GM10248 (cell line): ENCODE measurements around the gene CYP4F8.
A peak's percentile ranks its signal among the peaks of the same experiment; 100 is the strongest.
"Not testable (repeated sequence)": the region's sequence is repeated elsewhere in the genome, so short reads cannot be mapped to it uniquely, and the experiment has no call there.

Experiments
- CTCF ChIA-PET: fragments of 300-600 bp; sonication (Branson Sonifier 250); formaldehyde crosslinking; extraction: SDS; loops from one replicate; lab custom pipeline; 2021; ENCODE audit warnings: antibody characterized with exemption; lab: Yijun Ruan, JAX
- POLR2A ChIA-PET: fragments of 350-650 bp; sonication (Branson Sonifier 250); formaldehyde crosslinking; extraction: SDS; loops from one replicate; lab custom pipeline; 2020; ENCODE audit warnings: antibody characterized with exemption; lab: Yijun Ruan, JAX
- DNase-seq: peaks from one replicate; pipeline ENCODE4 v3.0.0; 2012; ENCODE audit errors: extremely low spot score
- TF ChIP-seq, protein P1 (sequence below): IDR thresholded peaks from 2 replicates; pipeline ENCODE4 v1.5.1; 2012; ENCODE audit warnings: mild to moderate bottlenecking, low read depth; ENCODE audit errors: extremely low read depth, missing control alignments, control extremely low read depth

CYP4F8 gene

DNA sequence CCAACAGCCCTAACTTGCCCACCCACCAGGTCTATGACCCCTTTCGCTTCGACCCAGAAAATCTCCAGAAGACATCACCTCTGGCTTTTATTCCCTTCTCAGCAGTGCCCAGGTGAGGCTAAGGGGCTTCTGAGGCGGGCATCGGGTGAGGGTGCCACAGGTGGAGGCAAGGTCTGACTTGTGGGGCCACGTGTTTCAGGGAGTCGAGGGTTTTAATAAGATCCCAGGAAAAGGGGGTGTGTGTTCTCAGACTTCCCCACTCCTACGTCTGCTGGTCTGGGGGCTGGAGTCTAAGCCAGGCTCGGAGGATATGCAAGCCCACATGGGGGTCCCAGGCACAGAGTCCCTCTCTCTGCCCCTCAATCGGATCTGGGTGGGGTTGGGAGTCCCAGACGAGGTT lies 30.9 kb upstream of the CYP4F8 start:
- CTCF ChIA-PET, result interaction anchor here (1.0 to 2.2 kb wide), 2 partner anchors 9 to 426 kb away, joined by 3 to 14 read pairs; no protein-coding TSS in a partner anchor
- POLR2A ChIA-PET, result no interaction called here

DNA sequence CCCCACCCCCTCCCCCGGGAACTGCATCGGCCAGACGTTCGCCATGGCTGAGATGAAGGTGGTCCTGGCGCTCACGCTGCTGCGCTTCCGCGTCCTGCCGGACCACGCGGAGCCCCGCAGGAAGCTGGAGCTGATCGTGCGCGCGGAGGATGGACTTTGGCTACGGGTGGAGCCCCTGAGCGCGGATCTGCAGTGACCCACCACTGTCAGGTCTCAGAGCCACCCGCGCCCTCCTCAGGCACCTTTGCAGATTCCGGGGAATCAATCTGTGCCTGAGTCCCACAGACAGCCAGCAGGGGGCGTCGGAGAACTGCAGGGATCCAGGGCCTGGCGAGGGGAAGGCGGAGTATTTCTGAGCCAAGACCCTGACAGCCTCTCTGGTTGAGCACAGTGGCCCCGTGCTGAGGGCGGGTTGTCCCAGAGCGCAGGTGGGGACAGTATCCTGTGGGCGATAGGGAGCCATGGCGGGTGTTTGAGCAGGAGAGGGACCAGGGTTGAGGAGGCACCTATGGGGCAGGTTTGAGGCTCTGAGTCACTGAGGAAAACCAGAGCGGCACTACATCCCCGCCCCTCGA lies 30.4 kb upstream of the CYP4F8 start:
- TF ChIP-seq, protein P1, sequence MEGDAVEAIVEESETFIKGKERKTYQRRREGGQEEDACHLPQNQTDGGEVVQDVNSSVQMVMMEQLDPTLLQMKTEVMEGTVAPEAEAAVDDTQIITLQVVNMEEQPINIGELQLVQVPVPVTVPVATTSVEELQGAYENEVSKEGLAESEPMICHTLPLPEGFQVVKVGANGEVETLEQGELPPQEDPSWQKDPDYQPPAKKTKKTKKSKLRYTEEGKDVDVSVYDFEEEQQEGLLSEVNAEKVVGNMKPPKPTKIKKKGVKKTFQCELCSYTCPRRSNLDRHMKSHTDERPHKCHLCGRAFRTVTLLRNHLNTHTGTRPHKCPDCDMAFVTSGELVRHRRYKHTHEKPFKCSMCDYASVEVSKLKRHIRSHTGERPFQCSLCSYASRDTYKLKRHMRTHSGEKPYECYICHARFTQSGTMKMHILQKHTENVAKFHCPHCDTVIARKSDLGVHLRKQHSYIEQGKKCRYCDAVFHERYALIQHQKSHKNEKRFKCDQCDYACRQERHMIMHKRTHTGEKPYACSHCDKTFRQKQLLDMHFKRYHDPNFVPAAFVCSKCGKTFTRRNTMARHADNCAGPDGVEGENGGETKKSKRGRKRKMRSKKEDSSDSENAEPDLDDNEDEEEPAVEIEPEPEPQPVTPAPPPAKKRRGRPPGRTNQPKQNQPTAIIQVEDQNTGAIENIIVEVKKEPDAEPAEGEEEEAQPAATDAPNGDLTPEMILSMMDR, result peak; percentile 97
- DNase-seq, result peak; percentile 87
- ChIA-PET CTCF (interaction anchor here (1.0 to 2.2 kb wide), 2 partner anchors 9 to 426 kb away, joined by 3 to 14 read pairs; no protein-coding TSS in a partner anchor), POLR2A (no interaction called here)

More for the DNA sequence above, 30.9 kb upstream of the CYP4F8 start:
- no peak for DNase-seq
- TF ChIP-seq, protein P1, result no peak

DNA sequence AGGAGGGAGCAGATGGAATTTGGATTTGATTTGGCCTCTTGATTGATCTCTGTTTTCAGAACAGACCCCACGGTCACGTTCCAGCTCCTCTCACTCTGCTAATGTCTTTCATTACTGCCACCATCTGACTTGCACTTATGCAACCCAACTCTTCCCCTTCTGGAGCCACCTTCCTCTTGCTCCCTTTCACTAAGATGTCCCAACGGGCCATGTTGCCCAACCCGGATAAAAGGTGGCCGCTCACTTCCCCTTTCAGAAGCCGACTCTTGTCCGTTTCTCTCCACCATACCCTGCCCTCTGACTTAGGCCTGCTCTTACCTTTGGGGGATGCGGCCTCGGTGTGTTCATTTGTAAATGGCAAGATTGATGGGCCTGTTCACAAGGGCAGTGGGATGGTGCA lies 27.4 kb upstream of the CYP4F8 start:
- ChIA-PET POLR2A (no interaction called here), CTCF (no interaction called here)
- TF ChIP-seq, protein P1, result no peak
- no peak for DNase-seq

DNA sequence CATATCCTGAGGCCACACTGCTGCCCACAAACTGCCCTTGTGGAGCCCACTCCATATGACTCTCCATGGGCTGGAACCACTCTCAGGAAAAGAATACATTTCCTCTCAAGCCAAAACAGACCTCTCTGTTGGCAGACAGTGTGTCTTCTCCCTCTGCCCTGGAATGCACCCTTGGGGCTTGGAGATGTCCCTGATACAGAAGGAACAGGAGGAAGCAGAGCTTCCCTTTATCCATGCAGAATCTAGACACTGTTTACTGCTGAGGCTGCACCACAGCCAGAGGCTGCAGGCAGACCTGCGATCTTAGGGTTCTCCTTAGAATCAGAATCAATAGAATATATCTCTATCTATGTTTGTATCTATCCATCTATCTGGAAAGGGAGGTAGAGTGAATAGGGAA lies 26.8 kb upstream of the CYP4F8 start:
- DNase-seq, result no peak
- TF ChIP-seq, protein P1, result no peak
- CTCF ChIA-PET, result no interaction called here
- POLR2A ChIA-PET, result no interaction called here

DNA sequence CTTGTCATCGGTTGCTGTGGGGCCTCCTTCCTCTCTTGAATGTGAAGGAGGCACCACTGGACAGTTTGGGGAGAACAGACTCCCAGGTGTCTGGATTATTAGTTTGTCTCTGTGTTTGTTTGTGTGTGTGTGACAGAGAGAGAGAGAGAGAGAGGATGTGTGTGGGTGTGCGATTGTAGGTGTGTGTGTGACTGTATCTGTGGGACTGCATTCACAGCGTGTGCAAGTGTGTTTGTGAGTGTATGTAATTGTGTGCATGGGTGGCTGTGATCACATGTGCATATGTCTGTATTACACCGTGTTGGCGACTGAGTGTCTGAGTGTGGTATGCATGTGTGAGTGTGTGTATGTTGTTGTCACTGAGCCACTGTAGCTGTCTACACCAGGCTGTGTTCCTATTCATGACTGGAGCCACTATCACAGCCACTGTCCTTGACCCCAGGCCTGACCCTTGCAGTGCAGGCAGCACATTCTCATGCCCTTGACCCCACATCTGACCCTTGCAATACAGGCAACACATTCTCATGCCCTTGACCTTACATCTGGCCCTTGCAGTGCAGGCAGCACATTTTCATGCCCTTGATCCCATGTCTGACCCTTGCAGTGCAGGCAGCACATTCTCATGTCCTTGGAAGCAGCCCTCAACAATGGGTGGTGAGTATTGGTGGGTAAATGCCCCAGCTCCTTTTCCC lies 25.1 kb upstream of the CYP4F8 start:
- CTCF ChIA-PET, result no interaction called here
- POLR2A ChIA-PET, result no interaction called here
- no peak for DNase-seq
- TF ChIP-seq, protein P1, result no peak

DNA sequence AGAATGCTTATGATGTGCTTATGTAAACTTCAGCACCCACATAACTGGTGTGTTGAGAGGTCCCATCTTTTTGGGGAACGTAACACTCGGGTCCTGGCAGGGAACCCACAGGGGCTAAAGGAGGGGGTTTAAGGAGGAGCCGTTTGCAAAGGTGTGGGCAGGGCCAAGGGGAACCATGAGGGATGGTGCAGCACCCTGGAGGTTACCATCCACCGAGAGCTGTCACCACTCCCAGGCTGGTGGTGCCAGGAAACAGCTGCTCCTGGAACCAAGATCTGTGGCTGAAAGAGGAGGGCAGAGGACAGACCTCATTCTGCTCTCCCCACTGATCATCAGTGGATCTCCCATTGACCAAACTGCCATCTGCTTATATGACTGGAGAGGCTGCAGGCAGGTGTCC lies 23.2 kb upstream of the CYP4F8 start:
- no peak for DNase-seq
- ChIA-PET POLR2A (no interaction called here), CTCF (no interaction called here)
- TF ChIP-seq, protein P1, result no peak

DNA sequence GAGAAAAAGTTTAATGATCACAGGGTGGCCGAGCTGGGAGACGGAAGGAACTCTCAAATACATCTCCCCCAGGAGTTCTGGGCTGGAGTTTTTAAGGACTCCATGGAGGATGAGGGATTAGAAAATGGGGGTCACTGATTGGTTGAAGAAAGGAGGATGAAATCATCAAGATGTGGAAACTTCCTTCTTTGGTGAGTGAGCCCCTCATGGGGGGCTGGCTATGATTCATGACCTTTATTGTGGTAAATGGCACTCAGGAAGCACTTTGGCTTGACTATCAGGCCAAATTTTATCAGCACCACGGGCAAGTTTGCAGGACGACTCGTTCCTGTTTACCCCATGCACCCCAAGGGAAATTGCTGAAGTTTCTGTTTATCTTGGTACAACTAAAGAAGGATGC lies 22.5 kb upstream of the CYP4F8 start:
- CTCF ChIA-PET, POLR2A ChIA-PET, DNase-seq: not testable (repeated sequence)

DNA sequence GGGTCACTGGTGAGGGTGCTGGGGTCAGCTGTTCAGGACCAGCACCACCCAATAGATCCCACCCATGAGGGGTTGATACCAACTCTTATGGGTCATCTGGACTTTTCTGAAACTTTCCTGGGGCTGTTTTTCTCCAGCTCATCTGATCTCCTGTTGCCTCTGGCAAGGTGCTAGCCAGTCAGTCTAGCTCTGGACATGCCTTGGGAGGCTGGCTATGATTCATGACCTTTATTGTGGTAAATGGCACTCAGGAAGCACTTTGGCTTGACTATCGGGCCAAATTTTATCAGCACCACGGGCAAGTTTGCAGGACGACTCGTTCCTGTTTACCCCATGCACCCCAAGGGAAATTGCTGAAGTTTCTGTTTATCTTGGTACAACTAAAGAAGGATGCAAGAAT lies 21.3 kb upstream of the CYP4F8 start:
- POLR2A ChIA-PET, DNase-seq, CTCF ChIA-PET: not testable (repeated sequence)
